Spleen (tissue), 7 donors: ENCODE data around the gene PTPN13.

ENCODE experiments used
- POLR2A ChIP-seq, 3 donors: fragments of 450-650 bp; IDR thresholded peaks; one replicate each; pipeline ENCODE4 v1.5.1; 2017; ENCODE audit warnings: antibody characterized with exemption in 3 of 3, mild to moderate bottlenecking in 1 of 3
- POLR2AphosphoS5 ChIP-seq, 3 donors: sonication (generic); formaldehyde crosslinking; IDR thresholded peaks; one replicate each; pipeline ENCODE4 v1.5.1; 2017; ENCODE audit warnings: antibody characterized with exemption in 3 of 3
- TF ChIP-seq, protein P1 (sequence below), 11 experiments: fragments of 200-600 bp in 7 of 11; fragments of 450-650 bp in 4 of 11; sonication (generic) in 4 of 11; IDR thresholded peaks in 8 of 11; conservative IDR thresholded peaks in 3 of 11; 1 replicate in 7 of 11; 2 replicates in 4 of 11; pipeline versions ENCODE4 v1.4.0 to v1.8.0; 2016 to 2021; ENCODE audit warnings: antibody characterized with exemption in 11 of 11, inconsistent platforms in 4 of 11, mild to moderate bottlenecking in 1 of 11
- donor health status: DM: no; HTN: no; CAD: no; lungs with moderate emphysema.
- donor health status: DM: no; HTN: no; CAD: no.
- donor health status: DM: no; HTN: no; CAD: no.

DNA sequence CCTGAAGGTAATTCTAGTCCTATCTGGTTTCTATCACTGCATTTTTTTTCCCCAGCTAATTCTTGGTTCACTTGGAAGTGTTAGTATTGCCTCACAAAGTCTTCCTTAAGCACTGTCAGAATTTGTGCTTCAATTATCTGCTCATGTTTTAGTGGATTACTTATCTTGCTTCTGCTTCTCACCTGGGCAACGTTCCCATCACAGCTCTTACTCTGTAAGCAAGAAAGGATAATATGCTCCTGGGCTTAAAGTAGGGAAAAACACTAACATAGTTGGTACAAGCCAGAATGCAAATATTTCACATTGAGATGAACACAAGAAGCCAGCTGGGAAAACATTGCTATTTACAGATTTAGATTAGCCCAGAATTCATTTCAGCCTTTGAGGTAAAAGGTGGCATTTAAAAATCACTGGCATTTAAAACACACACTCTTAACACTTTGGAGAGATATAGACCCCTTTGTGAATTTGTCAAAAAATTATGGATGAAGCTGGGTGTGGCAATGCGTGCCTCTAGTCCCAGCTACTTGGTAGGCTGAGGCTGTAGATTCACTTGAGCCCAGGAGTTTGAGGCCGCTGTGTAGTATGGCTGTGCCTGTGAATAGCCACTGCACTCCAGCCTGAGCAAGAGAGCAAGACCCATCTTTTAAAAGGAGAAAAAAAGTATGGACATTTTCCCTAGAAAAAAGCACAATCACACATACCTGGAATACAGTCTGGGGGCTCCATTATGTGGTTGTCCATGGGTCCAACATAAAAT lies 6.6 kb upstream of the PTPN13 start:
- TF ChIP-seq, protein P1, sequence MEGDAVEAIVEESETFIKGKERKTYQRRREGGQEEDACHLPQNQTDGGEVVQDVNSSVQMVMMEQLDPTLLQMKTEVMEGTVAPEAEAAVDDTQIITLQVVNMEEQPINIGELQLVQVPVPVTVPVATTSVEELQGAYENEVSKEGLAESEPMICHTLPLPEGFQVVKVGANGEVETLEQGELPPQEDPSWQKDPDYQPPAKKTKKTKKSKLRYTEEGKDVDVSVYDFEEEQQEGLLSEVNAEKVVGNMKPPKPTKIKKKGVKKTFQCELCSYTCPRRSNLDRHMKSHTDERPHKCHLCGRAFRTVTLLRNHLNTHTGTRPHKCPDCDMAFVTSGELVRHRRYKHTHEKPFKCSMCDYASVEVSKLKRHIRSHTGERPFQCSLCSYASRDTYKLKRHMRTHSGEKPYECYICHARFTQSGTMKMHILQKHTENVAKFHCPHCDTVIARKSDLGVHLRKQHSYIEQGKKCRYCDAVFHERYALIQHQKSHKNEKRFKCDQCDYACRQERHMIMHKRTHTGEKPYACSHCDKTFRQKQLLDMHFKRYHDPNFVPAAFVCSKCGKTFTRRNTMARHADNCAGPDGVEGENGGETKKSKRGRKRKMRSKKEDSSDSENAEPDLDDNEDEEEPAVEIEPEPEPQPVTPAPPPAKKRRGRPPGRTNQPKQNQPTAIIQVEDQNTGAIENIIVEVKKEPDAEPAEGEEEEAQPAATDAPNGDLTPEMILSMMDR (IDR thresholded peaks at IDR 0.05 in 8 of 11, conservative IDR thresholded peaks at IDR 0.05 in 3 of 11) = no peak
- TF ChIP-seq POLR2A (IDR thresholded peaks at IDR 0.05) = no peak
- no peak for TF ChIP-seq POLR2AphosphoS5 (IDR thresholded peaks at IDR 0.05)
